ENCODE data around the gene CRIM1.

The CRIM1 gene

DNA sequence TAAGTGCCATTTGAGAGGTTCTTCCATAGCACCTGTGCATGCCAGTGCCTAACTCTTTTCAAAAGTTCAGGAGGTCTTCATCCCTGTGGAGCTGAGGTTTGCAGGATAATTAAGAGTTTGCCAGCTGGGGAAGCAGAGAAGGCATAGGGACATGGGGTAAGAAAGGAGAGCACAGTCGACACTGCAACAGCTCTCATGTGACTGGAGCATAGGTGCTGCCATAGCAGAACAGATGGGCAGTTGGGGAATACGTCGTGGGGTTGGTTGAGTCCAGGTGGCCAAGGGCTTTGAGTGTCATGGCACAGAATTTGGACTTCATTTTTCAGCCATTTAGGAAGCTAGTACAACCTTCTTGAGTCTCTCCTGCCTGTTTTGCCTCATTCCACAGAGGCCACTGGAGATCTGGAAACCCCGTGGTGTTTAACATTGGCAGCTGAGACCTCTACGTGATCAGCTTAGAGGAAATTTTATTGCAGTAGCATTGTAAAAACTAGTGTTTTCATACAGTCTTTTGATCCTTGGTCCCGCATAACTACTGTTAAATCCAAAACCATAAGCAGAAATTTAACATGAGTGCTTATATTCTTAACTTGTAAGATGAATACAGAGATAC lies 65.1 kb downstream of the CRIM1 start:
- Mint-ChIP-seq H3K4me3 (no peak overlapping the region), H3K27ac (no peak overlapping the region), H3K36me3 (ENCODE audit: low read depth) (peaks cover 9% of the 10 kb centered on the region), H3K4me1 (peaks cover 18% of the 10 kb centered on the region), H3K9me3 (no peaks in the 10 kb centered on the region), H3K27me3 (ENCODE audit: low read depth, poor library complexity) (peaks cover 6% of the 10 kb centered on the region)
- TF ChIP-seq CTCF (IDR thresholded peaks at IDR 0.05) = no peak
- DNase-seq = no peak

GRCh38 chr2:36421379-36421778 lies 65.8 kb downstream of the CRIM1 start:
- Mint-ChIP-seq H3K36me3 (ENCODE audit: low read depth) (peaks cover 9% of the 10 kb centered on the region), H3K27me3 (ENCODE audit: low read depth, poor library complexity) (peaks cover 6% of the 10 kb centered on the region), H3K27ac (no peak overlapping the region), H3K4me3 (no peak overlapping the region), H3K9me3 (no peaks in the 10 kb centered on the region), H3K4me1 (peaks cover 18% of the 10 kb centered on the region)
- TF ChIP-seq CTCF (IDR thresholded peaks at IDR 0.05) = no peak
- DNase-seq = no peak

DNA sequence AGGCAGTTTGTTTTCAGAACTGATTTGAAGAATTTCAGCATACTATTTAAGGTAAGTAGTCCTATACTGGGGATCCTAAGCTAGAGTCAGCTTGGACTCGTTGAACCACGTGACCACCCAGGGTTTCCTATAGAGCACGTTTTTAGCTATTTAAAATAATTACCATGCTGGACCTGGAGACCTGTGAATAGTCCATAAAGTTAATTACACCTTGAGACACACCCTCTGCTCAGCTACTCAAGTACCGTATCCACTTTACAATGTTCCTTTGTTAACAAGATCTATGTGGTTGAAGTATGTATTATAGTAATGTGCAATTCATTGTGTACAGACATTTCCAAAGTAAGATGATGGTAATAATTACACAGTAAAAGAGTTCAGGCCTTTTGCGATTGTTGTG lies 67.6 kb downstream of the CRIM1 start:
- Mint-ChIP-seq H3K27ac (no peak overlapping the region), H3K27me3 (ENCODE audit: low read depth, poor library complexity) (peaks cover 6% of the 10 kb centered on the region), H3K9me3 (no peaks in the 10 kb centered on the region), H3K4me3 (no peak overlapping the region), H3K36me3 (ENCODE audit: low read depth) (peaks cover 9% of the 10 kb centered on the region), H3K4me1 (peaks cover 24% of the 10 kb centered on the region)
- no peak for DNase-seq
- no peak for TF ChIP-seq CTCF (IDR thresholded peaks at IDR 0.05)

- Mint-ChIP-seq H3K36me3 (ENCODE audit: low read depth) (peaks cover 9% of the 10 kb centered on the region), H3K4me3 (no peak overlapping the region), H3K27ac (no peak overlapping the region), H3K4me1 (peaks cover 22% of the 10 kb centered on the region), H3K27me3 (ENCODE audit: low read depth, poor library complexity) (peaks cover 6% of the 10 kb centered on the region), H3K9me3 (no peaks in the 10 kb centered on the region)
- DNase-seq = no peak
- no peak for TF ChIP-seq CTCF (IDR thresholded peaks at IDR 0.05)
Measured at GRCh38 chr2:36423619-36424120, 68.1 kb downstream of the CRIM1 start.

GRCh38 chr2:36425608-36426355 lies 70.2 kb downstream of the CRIM1 start:
- Mint-ChIP-seq H3K4me3 (no peak overlapping the region), H3K27me3 (ENCODE audit: low read depth, poor library complexity) (peaks cover 3% of the 10 kb centered on the region), H3K9me3 (no peaks in the 10 kb centered on the region), H3K27ac (no peak overlapping the region), H3K4me1 (peaks cover 16% of the 10 kb centered on the region), H3K36me3 (ENCODE audit: low read depth) (peaks cover 9% of the 10 kb centered on the region)
- TF ChIP-seq CTCF (IDR thresholded peaks at IDR 0.05) = no peak
- no peak for DNase-seq
